ENCODE data around the gene SP2.

SP2 gene

DNA sequence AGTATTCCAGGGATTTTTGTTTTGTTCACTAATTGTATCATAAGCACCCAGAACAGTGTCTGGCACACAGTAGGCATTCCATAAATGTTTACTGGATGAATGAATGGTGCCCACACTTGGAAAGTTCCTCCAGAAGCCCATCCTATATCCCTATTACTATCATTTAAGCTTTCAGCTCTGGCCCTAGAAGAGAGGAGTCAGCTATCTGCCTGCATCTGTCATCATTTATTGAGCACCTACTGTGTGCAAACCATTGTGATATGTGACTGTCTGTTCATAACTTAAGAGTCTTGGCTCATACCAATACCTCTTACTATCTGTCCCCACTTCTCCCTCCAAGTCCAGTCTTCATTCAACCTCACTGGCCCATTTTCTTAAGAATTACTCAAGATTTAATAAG is 25.0 kb upstream of the SP2 start:
- DNase-seq = no peak

DNA sequence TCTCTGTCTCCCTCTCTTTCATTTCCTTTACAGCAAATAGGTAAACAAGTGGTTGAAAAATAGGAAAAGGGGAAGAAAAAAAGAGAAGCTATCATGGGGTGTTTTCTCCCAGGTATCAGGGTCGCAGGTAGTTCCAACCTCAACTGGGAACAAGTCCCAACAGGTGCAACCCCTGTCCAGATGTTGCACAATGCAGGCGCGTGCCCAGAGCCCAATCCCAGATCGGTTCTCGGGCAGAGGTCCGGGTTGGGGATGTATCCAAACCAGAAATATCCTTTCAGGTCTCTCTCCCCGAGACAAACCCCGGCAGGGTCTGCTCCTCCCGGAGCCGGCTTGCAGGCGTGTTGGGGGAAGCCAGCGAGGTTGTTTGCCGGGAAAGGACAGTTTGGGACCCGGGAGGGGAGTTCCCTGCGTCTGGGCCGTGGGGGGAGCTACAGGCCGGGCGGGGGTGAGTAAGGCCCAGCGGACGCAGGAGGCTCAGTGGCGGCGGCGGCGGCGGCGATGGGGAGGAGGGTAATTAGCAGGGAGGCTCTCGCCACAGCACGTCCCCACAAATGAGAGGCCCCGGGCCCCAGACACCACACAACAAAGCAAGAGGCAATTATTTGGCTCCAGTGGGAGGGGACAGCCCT is 23.9 kb upstream of the SP2 start:
- DNase-seq = no peak

DNA sequence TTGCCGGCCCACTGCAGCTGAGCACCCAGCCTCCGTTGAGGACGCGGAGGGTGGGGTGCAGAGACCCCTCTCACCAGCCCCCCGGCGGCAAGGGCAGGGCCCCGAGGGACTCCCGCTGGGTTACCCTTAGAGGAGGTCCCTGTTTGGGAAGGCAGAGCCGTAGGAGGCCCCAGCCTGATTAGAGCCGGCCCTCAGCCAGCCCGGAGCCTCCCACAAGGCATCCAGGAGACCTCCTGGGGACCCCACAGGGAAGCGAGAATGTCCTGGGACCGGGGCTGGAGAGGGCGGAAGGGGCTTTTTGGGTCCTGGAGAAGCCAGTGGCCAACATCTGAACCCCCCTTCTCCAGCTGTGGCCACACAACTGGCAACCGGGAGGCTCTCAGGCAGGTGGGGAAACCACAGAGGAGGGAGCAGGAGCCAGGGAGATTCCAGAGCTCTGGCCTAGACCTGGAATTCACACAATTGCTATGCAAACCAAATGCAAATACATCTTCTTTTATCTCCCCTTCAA is 23.3 kb upstream of the SP2 start:
- DNase-seq = no peak

DNA sequence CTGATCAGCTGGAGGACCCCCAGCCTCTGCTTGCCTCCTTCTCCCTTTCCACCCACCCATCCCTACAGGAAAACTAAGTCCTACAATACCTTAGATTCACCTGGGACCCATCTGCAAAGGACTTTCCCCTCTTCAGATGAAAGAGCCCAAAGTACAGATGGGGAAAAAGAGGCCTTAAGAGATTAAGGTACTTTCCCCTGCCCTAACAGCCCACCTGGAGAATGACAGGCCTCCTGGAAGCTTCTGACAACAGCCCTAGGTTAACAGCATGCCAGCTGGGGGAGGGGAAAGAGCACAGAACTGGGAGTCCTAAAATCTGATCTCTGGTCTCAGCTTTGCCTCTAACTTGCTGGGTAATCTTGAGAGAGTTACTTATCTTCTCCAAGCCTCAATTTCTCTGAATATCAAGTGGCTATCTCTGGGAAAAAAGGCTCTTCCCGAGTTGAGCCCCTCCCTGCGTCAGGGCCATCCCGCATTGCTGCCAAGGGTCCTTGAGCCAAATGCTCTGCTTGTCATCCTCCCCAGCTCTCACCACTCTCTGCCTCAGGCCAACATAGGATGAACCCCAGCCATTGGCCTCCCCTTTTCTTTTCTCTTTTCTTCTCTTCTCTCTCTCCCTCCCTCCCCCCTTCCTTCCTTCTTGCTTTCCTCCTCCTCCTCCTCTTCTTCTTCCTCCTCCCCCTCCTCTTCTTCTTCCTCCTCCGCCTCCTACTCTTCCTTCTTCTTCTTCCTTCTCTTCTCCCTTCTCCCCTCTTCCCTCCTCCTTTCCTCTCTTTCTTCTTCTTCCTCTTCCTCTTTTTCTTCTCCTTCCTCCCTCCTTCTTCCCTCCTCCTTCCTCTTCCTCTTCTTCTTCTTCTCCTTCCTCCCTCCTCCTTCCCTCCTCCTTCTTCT is 22.6 kb upstream of the SP2 start:
- DNase-seq = no peak

DNA sequence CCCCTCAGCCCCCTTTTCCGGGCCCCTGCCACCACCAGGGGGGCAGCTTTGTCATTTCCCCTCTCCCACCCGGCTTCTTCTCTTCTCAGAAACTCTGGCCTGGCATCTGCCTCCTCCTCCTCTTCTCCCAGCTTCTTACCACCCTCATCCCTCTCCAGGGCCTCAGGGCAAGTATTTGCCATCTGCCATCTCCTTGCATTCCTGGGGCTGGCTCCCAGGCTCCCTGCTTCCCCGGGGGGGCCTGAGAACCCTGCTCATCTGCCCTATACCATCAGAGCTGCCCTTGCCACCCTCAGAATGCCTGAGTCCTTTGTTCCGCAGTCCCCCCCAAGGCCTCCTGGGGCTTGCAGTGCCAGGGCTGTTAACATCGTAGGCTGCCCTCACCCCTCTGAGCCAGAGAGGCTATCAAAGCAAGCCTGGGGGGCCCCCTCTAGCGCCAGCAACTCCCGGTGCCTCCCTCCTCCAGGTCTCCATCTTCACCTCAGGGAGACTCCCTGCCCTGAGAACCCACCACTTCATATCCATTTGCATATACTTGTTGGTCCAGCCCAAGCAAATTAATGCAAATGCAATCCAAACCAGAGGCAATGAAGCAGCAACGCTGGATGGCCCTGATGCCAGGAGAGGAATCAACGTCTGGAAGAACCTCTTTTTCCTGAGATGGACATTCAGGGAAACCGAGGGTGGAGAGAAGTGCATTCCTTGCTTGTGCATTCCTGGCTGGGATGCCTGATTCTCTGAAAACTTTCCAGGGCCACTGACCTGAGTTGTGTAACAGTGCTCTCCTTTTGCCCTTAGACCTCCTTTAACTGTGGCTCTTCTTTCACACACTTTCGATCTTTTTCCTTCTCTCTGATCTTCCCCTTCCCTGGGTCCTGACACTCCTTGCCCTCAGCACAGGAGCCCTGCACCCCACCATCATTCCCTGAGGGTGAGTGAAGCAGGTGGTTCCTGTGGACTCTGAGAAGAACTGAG is 20.7 kb upstream of the SP2 start:
- DNase-seq = no peak

DNA sequence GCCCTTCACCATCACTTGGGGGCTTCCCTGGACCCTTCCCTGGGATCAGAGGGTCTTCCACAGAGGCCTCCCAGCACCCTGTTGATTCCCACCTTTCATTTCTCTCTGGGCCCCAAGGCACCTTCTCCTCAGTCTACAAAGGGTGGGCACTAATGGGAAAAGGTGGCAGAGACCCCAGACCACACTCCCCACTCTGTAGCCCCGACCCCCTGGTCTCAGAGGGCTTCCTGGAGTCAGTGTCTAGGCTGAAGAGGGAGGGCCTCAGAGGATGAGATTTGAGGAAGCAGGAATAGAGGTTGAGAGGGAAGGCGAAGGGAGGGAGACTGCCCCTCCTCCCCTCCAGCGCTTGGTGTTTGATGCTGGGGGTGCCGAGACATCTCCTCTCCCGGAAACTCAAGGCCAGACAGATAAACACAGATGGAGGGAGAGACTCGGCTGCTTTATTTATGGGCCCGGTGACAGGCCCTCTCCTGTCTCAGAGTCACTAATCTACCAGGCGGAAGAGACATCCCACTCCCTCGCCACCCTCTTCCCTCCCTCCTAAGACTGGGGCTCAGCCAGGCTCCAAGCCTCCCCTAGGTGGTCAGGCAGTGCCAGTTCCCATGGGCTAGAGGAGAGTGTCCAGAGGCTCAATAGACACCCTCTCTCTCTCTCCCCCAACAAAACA is 18.5 kb upstream of the SP2 start:
- DNase-seq = no peak

DNA sequence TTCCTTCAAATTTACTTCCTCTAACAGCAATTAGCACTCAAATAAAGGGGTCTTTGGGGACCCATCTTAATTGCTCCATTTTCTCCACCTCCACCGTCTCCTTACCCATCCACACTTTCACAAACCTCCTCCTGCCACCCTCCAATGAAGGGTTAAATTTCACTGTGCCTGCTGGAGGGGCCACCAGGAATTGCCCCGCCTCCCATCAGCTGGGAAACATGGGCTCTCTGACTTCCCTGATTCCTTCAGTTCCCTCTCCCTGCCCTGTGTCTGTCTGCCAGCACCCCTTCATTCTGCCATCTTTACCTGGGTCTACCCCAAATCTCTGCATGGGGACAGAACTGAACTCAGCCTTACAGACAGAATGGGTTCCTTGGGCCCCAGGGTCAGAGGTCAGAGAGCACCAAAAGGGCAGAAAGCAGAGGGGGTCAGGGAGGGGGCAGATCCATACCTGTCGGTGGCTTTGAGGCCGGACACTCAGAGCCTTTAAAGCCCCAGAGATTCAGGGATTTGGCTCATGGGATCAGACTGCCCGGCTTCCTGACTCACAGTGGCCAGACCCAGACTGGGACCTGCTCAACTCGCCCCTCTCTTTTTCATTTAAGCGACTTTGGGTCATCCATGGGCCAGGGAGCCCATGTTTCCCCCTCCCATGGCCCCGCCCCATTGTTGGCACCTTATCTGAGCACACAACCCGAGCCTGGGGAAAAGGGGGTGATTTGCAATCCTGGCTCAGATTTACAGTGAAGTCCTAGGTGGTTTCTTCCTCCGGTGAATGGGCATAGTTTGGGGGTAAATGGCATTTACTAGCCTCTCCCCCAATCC is 17.6 kb upstream of the SP2 start:
- DNase-seq = no peak

DNA sequence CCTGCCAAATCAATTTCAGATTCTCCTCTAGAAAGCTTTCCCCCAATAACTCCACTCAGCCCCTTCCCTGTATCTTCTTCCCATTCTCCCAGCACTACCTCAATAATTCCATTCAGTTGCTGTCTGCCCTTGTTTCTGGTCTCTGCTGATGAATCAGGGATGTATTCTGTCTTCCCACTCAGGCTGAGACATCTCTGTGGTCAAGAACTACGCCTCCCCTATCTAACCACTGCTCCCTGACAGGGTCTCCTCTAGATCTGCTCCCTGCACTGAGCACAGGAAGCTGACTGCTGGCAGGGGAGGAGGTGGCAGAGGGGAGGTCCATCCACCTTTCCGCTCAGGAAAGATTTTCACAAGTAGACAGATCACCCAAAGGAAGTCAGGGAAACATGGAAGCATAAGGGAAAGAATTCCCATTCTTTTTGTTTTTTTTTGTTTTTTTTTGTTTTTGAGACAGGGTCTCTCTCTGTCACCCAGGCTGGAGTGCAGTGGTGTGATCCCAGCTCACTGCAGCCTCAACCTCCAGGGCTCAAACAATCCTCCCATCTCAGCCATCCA is 16.9 kb upstream of the SP2 start:
- no peak for DNase-seq

DNA sequence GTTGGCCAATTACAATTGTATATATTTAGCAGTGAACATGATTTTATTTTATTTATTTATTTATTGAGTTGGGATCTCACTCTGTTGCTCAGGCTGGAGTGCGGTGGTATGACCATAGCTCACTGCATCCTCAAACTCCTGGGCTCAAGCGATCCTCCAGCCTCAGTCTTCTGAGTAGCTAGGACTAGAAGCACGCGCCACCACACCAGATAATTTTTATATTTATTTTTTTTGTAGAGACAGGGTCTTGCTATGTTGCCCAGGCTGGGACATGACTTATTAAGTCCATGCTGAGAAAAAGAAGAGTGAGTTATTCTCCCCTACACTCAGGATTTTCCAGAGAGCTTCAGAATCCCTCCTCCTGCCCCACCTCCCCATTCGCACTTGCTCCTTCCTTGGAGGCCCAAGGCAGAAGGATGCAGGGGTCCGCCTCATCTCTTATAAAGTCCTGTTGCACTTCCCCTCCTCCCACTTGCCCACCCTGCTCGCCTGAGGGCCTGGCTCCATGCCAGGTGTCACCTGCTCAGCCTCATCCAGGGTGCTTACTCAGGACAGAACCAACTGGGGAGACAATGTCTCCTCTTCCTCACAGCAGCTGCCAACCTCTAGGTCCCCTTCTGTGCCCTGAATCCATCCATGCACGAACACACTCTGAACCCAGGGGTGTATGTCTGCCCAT is 16.1 kb upstream of the SP2 start:
- no peak for DNase-seq

DNA sequence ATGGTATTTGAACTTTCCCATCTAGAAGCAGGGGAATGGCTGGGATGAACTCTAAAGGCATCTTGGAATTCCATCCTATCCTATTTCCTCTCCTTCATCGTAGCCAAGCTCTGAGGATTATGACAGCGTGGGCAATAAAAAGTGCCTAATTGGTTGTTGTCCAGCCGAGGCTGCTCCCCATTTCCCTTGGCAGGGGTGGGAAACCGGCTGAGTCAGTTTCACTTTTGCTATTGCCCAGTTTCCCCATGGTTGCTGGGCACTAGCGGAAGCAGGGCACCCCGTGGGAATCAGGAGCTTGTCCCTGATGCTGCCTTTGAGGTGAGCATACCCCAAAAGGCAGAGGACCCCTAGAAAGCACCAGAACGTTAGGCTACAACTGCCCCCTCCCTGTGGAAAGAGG is 13.8 kb upstream of the SP2 start:
- DNase-seq = no peak

DNA sequence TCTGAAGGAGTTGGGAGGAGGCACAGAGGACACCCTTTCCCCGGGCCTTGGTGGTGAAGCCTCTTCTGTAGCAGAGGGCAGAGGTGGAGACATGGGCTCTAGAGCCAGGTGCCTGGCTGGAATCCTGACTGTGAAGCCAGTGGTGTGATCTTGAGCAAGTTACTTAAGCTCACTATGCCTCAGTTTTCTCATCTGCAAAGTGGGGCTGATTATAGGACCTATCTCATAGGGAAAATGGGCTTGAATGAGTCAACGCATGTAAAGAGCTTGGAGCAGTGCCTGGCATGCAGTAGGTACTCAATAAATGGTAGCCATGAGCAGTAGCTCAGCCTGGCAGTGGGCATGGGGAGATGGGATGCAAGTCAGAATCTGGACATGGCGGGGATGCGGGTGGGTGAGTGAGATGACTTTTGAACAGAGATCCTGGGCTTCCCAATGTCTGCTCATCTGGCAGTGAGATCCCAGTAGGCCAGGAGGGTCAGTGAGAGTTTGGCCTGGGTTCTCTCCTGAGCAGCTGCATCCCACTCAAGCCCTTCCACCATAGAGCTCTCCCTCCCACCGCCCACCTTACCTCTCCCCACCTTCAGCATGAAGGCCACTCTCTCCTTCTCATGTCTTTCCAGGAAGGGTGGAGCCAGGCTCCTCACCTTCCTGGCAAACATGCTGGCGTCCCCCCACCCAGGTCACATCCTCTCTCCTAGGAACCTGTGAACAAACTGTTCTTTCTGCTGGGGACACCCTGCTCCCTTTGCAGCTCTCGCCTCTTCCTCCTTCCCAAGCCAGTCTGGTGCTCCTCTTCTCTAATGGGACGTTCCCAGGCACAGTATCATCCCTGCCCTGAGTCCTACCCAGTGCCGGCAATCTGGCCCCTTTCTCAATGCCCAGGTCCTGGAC is 13.1 kb upstream of the SP2 start:
- no peak for DNase-seq

DNA sequence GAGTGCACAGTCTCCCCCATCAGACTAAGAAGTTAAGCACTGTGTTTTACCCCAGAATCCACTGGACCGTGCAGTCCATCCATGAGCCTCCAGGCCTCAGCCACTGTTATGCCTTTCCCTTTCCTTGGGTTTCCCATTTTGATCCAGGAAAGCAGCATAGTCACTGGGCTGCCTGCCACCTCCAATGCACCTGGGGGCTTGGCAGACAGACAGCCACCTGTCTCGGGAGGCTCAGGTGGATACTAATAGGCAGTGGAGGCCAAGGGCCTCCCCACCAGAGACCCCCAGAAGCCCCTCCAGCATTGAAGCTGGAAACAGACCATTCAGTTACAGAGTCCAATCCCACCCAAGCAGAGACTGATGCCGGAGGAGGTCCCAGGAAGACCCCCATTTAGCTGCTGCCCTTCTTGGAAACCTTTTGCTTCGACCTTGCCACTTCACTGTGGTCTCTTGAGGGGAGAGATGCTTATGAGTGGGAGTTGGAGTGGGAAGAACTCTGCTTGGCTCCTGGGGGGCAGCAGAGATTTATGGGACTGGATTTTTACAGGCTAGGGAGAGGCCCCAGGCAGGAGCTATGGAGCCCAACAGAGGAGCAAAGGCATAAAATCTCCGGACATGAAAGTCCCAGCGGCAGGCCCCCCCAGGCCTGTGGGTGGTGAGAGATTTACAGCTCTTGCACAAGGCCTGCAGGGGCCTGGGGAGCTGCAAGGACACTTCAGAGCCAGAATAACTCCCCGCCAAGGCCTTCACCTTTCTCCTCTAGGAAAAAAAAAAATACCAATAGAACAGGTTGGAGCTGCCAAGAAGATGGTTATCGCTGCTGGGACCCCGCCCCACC is 12.2 kb upstream of the SP2 start:
- DNase-seq = no peak

DNA sequence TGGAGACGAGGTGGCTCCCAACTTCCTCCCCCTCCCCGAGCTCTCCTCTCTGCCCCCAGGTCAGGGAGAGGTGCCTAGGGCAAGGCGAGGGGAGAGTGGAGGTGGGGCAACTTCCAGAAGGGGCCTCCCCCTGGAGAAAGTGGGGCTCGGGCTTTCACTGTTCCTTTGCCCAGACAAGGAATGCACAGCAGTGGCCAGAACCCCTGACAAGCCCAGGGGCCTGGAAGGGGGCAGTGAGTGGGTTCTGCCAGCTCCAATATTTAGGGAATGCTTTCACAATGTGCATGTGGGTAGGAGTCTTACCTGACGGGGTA is 11.7 kb upstream of the SP2 start:
- DNase-seq = no peak

DNA sequence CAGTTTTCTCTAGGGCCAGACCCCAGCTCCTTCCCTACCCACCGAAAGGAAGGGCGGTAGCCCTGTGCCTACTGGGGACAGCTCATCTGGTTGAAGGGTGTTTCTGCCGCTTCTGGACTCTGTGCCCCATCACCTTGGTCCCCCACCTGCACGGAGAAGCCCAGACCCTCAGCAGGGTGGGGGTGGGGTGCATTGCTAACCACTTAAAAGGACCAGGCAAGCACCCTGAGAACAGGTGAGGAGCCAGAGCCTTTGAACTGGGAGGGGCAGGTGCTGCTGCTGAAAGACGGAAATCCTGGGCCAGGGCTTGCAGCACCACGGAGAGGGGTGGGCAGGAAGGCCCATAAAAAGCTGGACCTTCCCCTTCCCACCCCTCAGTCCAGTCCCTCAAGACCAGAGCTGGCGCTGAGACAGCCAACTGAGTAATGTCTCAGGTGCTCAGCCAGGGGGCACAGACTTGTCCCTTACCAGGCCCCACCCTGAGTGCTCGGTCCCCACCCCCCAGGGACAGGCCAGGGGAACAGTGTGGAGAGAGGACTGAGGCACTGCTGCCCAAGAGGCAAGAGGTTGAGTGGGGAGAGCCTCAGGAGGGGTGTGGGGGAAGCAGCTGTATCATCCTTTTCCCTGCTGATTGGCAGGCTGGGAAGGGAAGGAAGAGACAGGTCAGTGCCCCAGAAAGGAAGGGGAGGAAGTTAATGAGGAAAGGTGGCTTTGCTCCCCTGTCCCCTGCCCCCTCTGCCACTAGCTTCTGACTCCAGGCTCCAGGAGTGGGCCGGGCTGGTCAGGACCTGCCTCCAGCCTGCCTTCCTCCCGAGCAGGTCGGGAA is 10.9 kb upstream of the SP2 start:
- DNase-seq = no peak

DNA sequence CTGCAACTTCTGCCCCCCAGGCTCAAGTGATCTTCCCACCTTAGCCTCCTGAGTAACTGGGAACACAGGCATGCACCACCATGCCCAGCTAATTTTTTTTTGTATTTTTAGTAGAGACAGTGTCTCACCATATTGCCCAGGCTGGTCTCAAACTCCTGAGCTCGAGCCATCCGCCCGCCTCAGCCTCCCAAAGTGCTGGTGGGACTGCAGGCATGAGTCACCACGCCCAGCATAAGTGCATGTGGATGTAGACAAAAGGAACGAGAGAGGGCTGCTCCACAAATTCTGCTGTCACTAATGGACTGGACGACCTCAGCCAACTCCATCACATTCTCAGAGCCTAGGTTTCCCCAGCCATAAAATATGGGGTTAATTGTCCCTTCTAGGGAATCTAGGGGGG is 7.7 kb upstream of the SP2 start:
- no peak for DNase-seq

DNA sequence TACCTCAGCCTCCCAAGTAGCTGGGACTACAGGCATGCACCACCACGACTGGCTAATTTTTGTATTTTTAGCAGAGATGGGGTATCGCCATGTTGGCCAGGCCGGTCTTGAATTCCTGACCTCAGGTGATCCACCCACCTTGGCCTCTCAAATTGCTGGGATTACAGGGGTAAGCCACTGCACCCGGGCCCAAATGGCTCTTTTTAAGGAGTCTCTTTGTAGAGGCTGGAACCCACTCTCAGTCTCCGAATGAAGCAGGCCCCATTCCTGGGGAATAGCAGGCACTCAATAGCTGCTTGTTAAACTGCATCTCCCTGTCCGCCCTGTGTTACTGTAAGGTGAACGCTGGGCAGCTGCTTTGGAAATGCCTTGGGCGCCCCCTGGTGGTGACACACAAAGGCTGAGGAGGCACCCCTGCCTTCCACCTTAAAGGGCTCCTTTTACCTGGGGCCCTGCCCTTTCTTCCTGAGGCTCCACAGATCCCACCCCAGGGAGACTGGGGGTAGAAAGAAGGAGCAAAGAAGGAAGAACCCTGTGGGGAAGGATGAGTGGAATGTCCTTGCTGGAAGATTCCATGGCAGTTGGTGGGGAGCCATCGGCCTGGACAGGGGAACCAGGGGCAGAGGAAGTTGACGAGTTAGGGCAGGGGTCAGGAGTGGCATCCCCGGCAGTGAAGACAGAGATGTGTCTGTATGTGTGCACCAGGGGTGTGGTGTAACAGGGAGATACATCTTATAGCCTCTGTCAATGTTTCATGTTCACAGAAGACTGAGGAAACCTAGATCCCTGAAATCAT is 6.1 kb upstream of the SP2 start:
- peak; percentile 93 for DNase-seq

DNA sequence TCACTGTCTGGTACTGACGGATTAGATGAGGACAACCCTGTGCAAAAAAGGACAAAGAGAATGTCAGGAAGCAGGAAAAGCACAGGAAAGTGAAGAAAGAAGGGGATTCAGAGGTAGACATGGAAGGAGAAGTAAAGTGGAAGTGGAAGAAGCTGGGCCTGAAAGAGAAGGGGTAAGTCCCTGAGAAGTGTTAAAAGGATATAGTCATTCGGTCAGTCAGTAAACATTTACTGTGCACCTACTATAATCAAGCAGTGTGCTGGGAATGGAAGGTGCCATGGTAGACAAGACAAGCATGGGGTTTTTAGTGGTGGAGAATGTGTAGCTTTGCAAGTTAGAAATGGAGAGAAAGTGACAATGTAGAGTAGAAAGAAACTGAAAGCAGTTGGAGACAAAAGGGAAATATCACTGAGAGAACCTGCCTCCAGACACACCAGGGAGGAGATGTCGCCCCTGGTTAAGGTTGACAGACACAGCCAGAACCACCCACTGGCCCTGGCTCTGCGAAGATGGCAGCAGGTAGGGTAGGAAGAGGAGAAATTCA is 4.4 kb upstream of the SP2 start:
- DNase-seq = no peak

All from stimulated activated CD4-positive, alpha-beta T cell treated with anti-CD3 and anti-CD28 coated beads, Interleukin-12 subunit alpha, Interleukin-12 subunit beta, amount 100 ng/mL, for 4 hours (primary cell).